ENCODE data around the gene RNF157.

DNA sequence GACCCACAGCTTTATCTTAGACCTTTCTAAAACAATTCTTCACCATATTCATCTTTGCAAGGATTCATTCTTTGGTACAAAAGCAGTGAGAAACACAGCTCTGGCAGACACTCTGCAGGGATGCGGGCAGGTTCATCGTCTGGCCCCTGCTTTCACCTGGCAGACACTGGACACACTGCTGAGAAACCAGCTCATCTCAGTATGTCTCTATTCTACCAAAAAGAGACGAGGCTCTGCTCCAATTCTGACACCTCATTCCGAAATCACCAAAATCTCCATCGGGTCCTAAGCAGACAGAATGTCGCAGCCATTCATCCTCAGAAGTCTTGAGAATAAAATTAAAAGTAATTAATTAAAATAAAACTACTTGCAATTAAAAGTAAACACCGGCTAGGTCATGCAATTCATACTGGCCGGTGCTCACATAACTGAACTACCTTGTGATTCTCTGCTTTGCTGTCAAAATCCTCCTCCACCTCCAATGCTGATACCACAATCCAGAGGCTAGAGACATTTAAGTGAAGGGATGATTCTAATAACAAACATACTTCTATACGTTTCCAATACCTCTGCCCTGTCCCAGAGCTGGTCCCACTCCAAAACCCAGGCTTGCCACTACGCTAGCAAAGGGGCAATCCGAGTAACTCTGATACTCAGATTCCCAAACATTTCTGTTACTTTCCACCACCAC is 1.3 kb downstream of the RNF157 start:
- TF ChIP-seq ZNF263 (CRISPR knock-in tag; IDR thresholded peaks at IDR 0.05; ENCODE audit: low read depth), result no peak
- TF ChIP-seq, protein P1, sequence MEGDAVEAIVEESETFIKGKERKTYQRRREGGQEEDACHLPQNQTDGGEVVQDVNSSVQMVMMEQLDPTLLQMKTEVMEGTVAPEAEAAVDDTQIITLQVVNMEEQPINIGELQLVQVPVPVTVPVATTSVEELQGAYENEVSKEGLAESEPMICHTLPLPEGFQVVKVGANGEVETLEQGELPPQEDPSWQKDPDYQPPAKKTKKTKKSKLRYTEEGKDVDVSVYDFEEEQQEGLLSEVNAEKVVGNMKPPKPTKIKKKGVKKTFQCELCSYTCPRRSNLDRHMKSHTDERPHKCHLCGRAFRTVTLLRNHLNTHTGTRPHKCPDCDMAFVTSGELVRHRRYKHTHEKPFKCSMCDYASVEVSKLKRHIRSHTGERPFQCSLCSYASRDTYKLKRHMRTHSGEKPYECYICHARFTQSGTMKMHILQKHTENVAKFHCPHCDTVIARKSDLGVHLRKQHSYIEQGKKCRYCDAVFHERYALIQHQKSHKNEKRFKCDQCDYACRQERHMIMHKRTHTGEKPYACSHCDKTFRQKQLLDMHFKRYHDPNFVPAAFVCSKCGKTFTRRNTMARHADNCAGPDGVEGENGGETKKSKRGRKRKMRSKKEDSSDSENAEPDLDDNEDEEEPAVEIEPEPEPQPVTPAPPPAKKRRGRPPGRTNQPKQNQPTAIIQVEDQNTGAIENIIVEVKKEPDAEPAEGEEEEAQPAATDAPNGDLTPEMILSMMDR (IDR thresholded peaks at IDR 0.05), result no peak
- TF ChIP-seq, protein P2, sequence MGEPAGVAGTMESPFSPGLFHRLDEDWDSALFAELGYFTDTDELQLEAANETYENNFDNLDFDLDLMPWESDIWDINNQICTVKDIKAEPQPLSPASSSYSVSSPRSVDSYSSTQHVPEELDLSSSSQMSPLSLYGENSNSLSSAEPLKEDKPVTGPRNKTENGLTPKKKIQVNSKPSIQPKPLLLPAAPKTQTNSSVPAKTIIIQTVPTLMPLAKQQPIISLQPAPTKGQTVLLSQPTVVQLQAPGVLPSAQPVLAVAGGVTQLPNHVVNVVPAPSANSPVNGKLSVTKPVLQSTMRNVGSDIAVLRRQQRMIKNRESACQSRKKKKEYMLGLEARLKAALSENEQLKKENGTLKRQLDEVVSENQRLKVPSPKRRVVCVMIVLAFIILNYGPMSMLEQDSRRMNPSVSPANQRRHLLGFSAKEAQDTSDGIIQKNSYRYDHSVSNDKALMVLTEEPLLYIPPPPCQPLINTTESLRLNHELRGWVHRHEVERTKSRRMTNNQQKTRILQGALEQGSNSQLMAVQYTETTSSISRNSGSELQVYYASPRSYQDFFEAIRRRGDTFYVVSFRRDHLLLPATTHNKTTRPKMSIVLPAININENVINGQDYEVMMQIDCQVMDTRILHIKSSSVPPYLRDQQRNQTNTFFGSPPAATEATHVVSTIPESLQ (CRISPR knock-in tag; IDR thresholded peaks at IDR 0.05), result no peak
- TF ChIP-seq ZNF396 (CRISPR knock-in tag; IDR thresholded peaks at IDR 0.05; ENCODE audit: borderline replicate concordance), result no peak
- TF ChIP-seq MAX (CRISPR knock-in tag; IDR thresholded peaks at IDR 0.05), result no peak
- no peak for TF ChIP-seq SP1 (CRISPR knock-in tag; conservative IDR thresholded peaks at IDR 0.05)
- TF ChIP-seq STAT6 (CRISPR knock-in tag; conservative IDR thresholded peaks at IDR 0.05; ENCODE audit: low read depth), result no peak
- TF ChIP-seq, protein P3, sequence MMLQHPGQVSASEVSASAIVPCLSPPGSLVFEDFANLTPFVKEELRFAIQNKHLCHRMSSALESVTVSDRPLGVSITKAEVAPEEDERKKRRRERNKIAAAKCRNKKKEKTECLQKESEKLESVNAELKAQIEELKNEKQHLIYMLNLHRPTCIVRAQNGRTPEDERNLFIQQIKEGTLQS (CRISPR knock-in tag; conservative IDR thresholded peaks at IDR 0.05), result no peak
- TF ChIP-seq FOXP1 (CRISPR knock-in tag; IDR thresholded peaks at IDR 0.05; ENCODE audit: borderline replicate concordance), result no peak
